Skin epidermis (tissue), 12 donors: Measurements from ENCODE around the gene FAM163A.
"Not testable (repeated sequence)": the region's sequence is repeated elsewhere in the genome, so short reads cannot be mapped to it uniquely, and the experiment has no call there.

Experiments
- H3K27ac ChIP-seq, 21 experiments: fragments of 200-600 bp; sonication (generic) in 11 of 21; one replicate each; pipeline ENCODE4 v1.5.0; 2020; ENCODE audit warnings: mild to moderate bottlenecking in 3 of 21, inconsistent platforms in 2 of 21, moderate library complexity in 2 of 21
- H3K4me3 ChIP-seq, 7 experiments: fragments of 200-600 bp; sonication (generic) in 2 of 7; one replicate each; pipeline ENCODE4 v1.5.0; 2020; ENCODE audit warnings: inconsistent platforms in 2 of 7, mild to moderate bottlenecking in 2 of 7, moderate library complexity in 1 of 7

The FAM163A gene

GRCh38 chr1:179785728-179786127 is 42.6 kb downstream of the FAM163A start:
- Histone ChIP-seq H3K27ac (no peak overlapping the region), H3K4me3 (no peak overlapping the region)

- H3K27ac ChIP-seq, result no peak overlapping the region
- no peak overlapping the region for H3K4me3 ChIP-seq
Measured at GRCh38 chr1:179786815-179787685, 44.0 kb downstream of the FAM163A start.

DNA sequence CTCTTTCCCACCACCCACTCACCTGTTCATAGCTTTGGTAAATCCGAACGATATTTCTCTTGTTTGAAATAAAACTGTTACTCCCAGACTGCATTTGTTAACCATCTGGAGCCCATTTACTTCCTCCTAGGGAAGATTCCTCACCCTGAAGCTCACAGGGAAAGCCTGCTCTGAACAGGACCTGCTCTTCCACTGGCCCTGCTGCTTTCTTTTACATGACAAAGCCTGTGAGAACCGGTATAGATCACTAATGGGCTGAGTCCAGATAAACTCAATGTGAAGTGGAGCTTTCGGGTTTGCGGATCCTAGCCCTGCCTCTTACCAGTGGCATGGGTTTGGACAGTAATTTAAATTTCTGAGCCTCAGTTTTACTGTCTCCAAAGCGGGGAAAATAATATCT is 45.2 kb downstream of the FAM163A start:
- H3K27ac ChIP-seq, result no peak overlapping the region

DNA sequence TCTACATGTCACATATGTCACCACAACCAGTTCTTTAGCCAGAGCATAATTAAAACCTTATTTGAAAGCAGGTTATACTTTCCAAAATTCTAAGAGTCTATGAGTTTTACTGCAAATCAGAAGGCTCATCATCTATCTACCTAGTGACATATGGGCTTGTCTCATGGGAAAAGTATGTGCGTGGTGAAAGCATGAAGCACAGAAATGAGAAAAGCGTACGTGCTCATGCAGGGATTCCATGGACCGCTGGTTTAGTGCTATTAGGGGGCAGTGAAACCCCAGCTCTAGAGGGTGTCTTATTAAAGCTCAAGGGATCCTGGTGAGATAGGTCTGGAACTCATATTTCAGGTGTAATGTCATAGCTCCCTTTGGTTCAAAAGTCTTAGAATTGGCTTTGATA is 50.2 kb downstream of the FAM163A start:
- Histone ChIP-seq H3K27ac (no peak overlapping the region), H3K4me3 (no peak overlapping the region)

More for the DNA sequence above, 45.2 kb downstream of the FAM163A start:
- H3K4me3 ChIP-seq, result no peak overlapping the region

- H3K27ac ChIP-seq, result no peak overlapping the region
- H3K4me3 ChIP-seq, result no peak overlapping the region
Measured at GRCh38 chr1:179794146-179794545, 51.1 kb downstream of the FAM163A start.

DNA sequence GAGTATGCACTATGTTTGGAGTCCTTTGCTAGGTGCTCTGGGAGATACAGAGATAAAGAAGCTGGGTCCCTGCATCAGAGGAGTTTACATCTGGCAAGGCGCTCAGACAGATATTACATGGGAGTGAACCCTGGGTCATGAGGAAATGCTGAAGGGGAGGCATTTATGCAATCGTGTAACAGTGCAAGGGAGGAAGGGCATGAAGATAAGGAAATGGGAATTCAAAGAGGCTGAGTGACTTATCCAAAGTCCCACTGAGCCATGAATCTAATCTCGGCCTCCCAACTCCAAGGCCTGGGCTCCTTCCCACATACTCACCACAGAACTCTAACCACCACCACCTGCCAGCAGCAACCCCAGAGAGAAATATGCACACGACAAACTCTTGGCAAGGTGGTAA is 51.6 kb downstream of the FAM163A start:
- no peak overlapping the region for H3K4me3 ChIP-seq
- H3K27ac ChIP-seq, result no peak overlapping the region

- H3K27ac ChIP-seq, result no peak overlapping the region
- no peak overlapping the region for H3K4me3 ChIP-seq
Measured at GRCh38 chr1:179798213-179798863, 55.2 kb downstream of the FAM163A start.

GRCh38 chr1:179798864-179799516 is 55.9 kb downstream of the FAM163A start:
- no peak overlapping the region for H3K4me3 ChIP-seq
- no peak overlapping the region for H3K27ac ChIP-seq

GRCh38 chr1:179800481-179800880 is 57.4 kb downstream of the FAM163A start:
- no peak overlapping the region for H3K27ac ChIP-seq
- no peak overlapping the region for H3K4me3 ChIP-seq

- no peak overlapping the region for H3K4me3 ChIP-seq
- no peak overlapping the region for H3K27ac ChIP-seq
Measured at GRCh38 chr1:179803104-179803503, 60.0 kb downstream of the FAM163A start.

DNA sequence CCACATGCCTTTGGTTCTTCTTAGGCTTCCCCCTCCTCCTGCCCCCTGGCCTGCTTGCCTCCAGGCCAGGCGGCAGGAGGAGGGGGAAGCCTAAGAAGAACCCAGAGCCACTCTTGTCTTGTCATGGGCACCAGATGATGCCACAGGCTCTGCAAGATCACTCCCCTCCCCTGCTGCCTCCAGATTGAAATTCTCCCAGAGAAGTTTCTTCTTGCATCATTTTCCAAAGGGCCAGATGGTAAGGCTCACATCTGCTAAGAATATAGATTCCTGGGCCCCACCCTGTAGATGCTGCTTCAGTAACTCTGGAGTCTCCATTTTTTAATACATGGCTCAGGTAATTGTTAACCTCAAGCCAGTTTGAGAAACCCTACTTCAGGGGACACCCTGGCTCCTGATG is 60.8 kb downstream of the FAM163A start:
- Histone ChIP-seq H3K27ac (no peak overlapping the region), H3K4me3 (no peak overlapping the region)

DNA sequence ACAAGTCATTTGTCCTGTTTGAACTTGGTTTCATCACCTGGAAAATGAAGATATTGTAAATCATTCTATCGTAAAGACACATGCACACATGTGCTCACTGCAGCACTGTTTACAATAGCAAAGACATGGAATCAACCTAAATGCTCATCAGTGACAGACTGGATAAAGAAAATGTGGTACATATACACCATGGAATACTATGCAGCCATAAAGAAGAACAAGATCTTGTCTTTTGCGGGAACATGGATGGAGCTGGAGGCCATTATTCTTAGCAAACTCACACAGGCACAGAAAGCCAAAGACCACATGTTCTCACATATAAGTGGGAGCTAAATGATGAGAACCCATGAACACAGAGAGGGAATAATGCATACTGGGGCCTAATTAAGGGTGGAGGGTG is 61.3 kb downstream of the FAM163A start:
- not testable (repeated sequence) for H3K27ac ChIP-seq, H3K4me3 ChIP-seq

GRCh38 chr1:179805291-179806195 is 62.5 kb downstream of the FAM163A start:
- Histone ChIP-seq H3K27ac (no peak overlapping the region), H3K4me3 (no peak overlapping the region)

- no peak overlapping the region for H3K4me3 ChIP-seq
- no peak overlapping the region for H3K27ac ChIP-seq
Measured at GRCh38 chr1:179806333-179806732, 63.2 kb downstream of the FAM163A start.

DNA sequence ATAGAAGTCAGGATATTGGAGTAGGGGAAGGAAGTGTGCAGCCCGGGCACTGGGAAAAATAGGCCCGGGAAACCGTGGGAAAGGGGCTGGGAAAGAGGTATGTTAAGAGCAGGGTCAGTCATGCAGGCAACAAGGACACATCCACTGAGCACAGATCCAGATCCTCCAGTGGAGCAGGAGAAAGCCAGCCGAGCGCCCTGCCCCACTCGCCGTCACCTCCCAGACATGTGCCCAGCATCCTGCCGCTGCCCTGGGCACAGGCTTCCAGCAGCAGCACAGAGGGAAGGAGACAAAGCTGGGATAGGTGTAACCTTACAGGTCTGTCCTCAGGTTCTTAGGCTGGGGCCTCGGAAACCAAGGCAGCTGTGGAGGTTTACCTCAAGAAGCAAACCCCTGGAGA is 64.2 kb downstream of the FAM163A start:
- Histone ChIP-seq H3K27ac (no peak overlapping the region), H3K4me3 (no peak overlapping the region)

DNA sequence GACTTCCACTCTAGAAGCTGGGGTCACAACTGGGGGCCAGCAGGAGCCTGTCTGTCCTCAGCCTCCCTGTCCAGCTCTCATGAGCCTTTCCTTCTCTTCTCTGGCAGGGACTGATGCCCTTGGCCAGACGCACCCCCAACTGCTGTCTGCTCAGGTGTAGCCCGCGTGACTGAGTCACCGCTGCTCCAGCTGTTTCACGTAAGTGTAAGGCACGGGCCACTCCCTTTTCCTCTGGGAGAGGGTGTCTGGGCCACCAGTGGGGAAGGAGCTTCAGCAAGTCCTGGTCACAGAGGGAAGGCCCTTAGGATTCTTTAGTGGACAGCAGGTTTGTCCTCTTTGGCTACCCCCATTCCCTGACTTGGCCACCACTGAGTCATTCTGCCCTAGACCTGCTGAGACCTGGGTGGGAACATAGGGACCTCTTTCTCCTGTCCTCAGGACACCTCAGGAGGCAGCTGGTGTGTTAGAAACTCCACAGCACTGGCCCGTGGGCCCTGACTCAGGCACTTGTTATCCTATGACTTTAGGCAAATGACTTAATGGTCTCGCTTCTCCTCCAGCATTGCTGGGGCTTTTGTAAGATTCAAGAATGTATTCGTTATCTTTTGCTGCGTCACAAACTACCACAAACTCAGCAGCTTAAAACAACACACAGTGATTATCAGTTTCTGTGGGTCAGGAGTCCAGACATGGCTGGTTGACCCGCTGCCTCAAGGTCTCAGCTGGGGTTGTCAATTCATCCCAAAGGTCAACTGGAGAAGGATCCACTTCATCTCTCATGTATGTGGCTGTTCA is 64.8 kb downstream of the FAM163A start:
- no peak overlapping the region for H3K27ac ChIP-seq
- no peak overlapping the region for H3K4me3 ChIP-seq

DNA sequence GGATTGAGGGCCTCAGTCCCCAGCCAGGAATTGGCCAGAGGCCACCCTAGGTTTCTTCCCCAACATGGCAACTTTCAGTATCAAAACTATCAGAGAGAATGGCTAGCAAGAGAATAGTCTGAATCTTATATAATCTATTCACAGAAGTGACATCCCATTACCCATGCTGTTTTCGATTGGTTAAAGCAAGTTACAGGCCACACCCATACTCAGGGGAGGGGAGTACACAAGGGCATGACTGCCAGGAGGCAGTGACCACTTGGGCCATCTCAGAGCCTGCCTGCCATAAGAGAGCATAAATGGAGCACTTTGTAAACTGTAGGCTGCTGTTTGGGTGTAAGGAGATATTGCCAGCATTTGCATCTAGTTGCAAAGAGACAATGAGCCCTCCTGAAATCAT is 65.4 kb downstream of the FAM163A start:
- no peak overlapping the region for H3K27ac ChIP-seq
- no peak overlapping the region for H3K4me3 ChIP-seq

GRCh38 chr1:179809506-179810366 is 66.6 kb downstream of the FAM163A start:
- Histone ChIP-seq H3K4me3 (no peak overlapping the region), H3K27ac (no peak overlapping the region)
